Progenitor cell of endocrine pancreas (in vitro differentiated cells): ENCODE measurements around the gene GJA1. TPM values are rescaled to one million over a fixed set of nuclear protein-coding genes. Genes with fewer than 3 reads are reported as not detected.
A peak's percentile ranks its signal among the peaks of the same experiment; 100 is the strongest.

Experiments
- DNase-seq: peaks from one replicate; pipeline ENCODE4 v3.0.0; 2021; ENCODE audit warnings: low spot score; ENCODE audit not compliant: unreplicated experiment
- H3K27ac Mint-ChIP-seq: 2 replicates; pipeline ENCODE4 v1.8.0; 2021; ENCODE audit warnings: mild to moderate bottlenecking, moderate library complexity, mixed read lengths
- H3K27me3 Mint-ChIP-seq: 2 replicates; pipeline ENCODE4 v1.8.0; 2021; ENCODE audit warnings: mixed read lengths
- H3K36me3 Mint-ChIP-seq: 2 replicates; pipeline ENCODE4 v1.8.0; 2022; ENCODE audit warnings: mixed read lengths; ENCODE audit not compliant: insufficient read depth
- H3K4me1 Mint-ChIP-seq: 2 replicates; pipeline ENCODE4 v1.8.0; 2021; ENCODE audit warnings: low read depth, mixed read lengths
- H3K4me3 Mint-ChIP-seq: 2 replicates; pipeline ENCODE4 v1.8.0; 2021; ENCODE audit warnings: low read depth, mild to moderate bottlenecking, moderate library complexity, mixed read lengths
- H3K9me3 Mint-ChIP-seq: 2 replicates; pipeline ENCODE4 v1.8.0; 2021; ENCODE audit warnings: low read depth, mixed read lengths
- CTCF ChIP-seq: fragments of 200-600 bp; sonication (generic); IDR thresholded peaks from one replicate; pipeline ENCODE4 v1.5.0; 2021; ENCODE audit warnings: antibody characterized with exemption, mild to moderate bottlenecking; ENCODE audit not compliant: unreplicated experiment
- total RNA-seq: library from RNA; stranded (reverse); gene quantifications from 2 replicates; pipeline ENCODE4 v1.2.1, GENCODE V29; 2021

GJA1 gene
- total RNA-seq, 1 donor from 2014 or later = 34.1 TPM

GRCh38 chr6:121398127-121398526, 37.3 kb upstream of the GJA1 start:
- H3K27ac Mint-ChIP-seq = no peak overlapping the region
- no peak for TF ChIP-seq CTCF
- no peaks in the 10 kb centered on the region for H3K9me3 Mint-ChIP-seq
- no peaks in the 10 kb centered on the region for H3K27me3 Mint-ChIP-seq
- peaks cover 2% of the 10 kb centered on the region for H3K4me1 Mint-ChIP-seq
- H3K36me3 Mint-ChIP-seq = no peaks in the 10 kb centered on the region
- no peak overlapping the region for H3K4me3 Mint-ChIP-seq
- no peak for DNase-seq

GRCh38 chr6:121399966-121400365, 35.5 kb upstream of the GJA1 start:
- peaks cover 7% of the 10 kb centered on the region for H3K4me1 Mint-ChIP-seq
- no peak overlapping the region for H3K27ac Mint-ChIP-seq
- no peaks in the 10 kb centered on the region for H3K27me3 Mint-ChIP-seq
- H3K9me3 Mint-ChIP-seq = no peaks in the 10 kb centered on the region
- no peaks in the 10 kb centered on the region for H3K36me3 Mint-ChIP-seq
- no peak for TF ChIP-seq CTCF
- DNase-seq = no peak
- no peak overlapping the region for H3K4me3 Mint-ChIP-seq

GRCh38 chr6:121403964-121404363, 31.5 kb upstream of the GJA1 start:
- H3K4me1 Mint-ChIP-seq = peaks cover 19% of the 10 kb centered on the region
- no peaks in the 10 kb centered on the region for H3K9me3 Mint-ChIP-seq

GRCh38 chr6:121405306-121405705, 30.1 kb upstream of the GJA1 start:
- Mint-ChIP-seq H3K27me3 (no peaks in the 10 kb centered on the region), H3K4me1 (peaks cover 19% of the 10 kb centered on the region), H3K36me3 (no peaks in the 10 kb centered on the region), H3K27ac (peak overlapping the region; percentile 67), H3K9me3 (no peaks in the 10 kb centered on the region), H3K4me3 (peak overlapping the region; percentile 14)
- no peak for DNase-seq
- no peak for TF ChIP-seq CTCF

More at GRCh38 chr6:121403964-121404363, 31.5 kb upstream of the GJA1 start:
- Mint-ChIP-seq H3K36me3 (no peaks in the 10 kb centered on the region), H3K4me3 (no peak overlapping the region), H3K27me3 (no peaks in the 10 kb centered on the region), H3K27ac (no peak overlapping the region)
- DNase-seq = no peak
- TF ChIP-seq CTCF = no peak

GRCh38 chr6:121408321-121408720, 27.1 kb upstream of the GJA1 start:
- TF ChIP-seq CTCF = no peak
- Mint-ChIP-seq H3K4me1 (peaks cover 22% of the 10 kb centered on the region), H3K36me3 (no peaks in the 10 kb centered on the region), H3K9me3 (no peaks in the 10 kb centered on the region), H3K4me3 (no peak overlapping the region), H3K27ac (no peak overlapping the region), H3K27me3 (no peaks in the 10 kb centered on the region)
- DNase-seq = no peak
